ENCODE data around the gene PRDM10. TPM values are rescaled to one million over a fixed set of nuclear protein-coding genes. Genes with fewer than 3 reads are reported as not detected.
"Not testable (repeated sequence)": the region's sequence is repeated elsewhere in the genome, so short reads cannot be mapped to it uniquely, and the experiment has no call there.

PRDM10 gene
- polyA plus RNA-seq, 1 donor from 2014 or later = 3.7 TPM

GRCh38 chr11:130025371-130025770, 22.7 kb upstream of the PRDM10 start:
- Mint-ChIP-seq H3K9me3 (no peaks in the 10 kb centered on the region), H3K27ac (no peak overlapping the region), H3K4me1 (peaks cover 6 to 9% (median 7%) of the 10 kb centered on the region in 3 donors), H3K4me3 (no peak overlapping the region), H3K27me3 (peaks cover 40% of the 10 kb centered on the region), H3K36me3 (peaks cover 5% of the 10 kb centered on the region)

GRCh38 chr11:130024361-130024760, 21.7 kb upstream of the PRDM10 start:
- Mint-ChIP-seq H3K36me3 (peaks cover 5% of the 10 kb centered on the region), H3K4me3 (no peak overlapping the region), H3K27me3 (peaks cover 41% of the 10 kb centered on the region), H3K27ac (no peak overlapping the region), H3K4me1 (peaks cover 7 to 9% (median 8%) of the 10 kb centered on the region in 3 donors), H3K9me3 (no peaks in the 10 kb centered on the region)

GRCh38 chr11:130023204-130023603, 20.6 kb upstream of the PRDM10 start:
- H3K4me3 Mint-ChIP-seq = peak overlapping the region in 1 of 4 donors; percentile 35
- H3K27me3 Mint-ChIP-seq = peaks cover 41% of the 10 kb centered on the region
- no peak overlapping the region for H3K27ac Mint-ChIP-seq

GRCh38 chr11:130022799-130023198, 20.2 kb upstream of the PRDM10 start:
- H3K4me3 Mint-ChIP-seq = peak overlapping the region in 1 of 4 donors; percentile 46
- peaks cover 41% of the 10 kb centered on the region for H3K27me3 Mint-ChIP-seq

More at GRCh38 chr11:130023204-130023603, 20.6 kb upstream of the PRDM10 start:
- Mint-ChIP-seq H3K9me3 (no peaks in the 10 kb centered on the region), H3K36me3 (no peaks in the 10 kb centered on the region), H3K4me1 (peaks cover 7 to 9% (median 8%) of the 10 kb centered on the region in 3 donors)

GRCh38 chr11:130021606-130022005, 19.0 kb upstream of the PRDM10 start:
- not testable (repeated sequence) for H3K27ac Mint-ChIP-seq, H3K9me3 Mint-ChIP-seq, H3K4me1 Mint-ChIP-seq, H3K4me3 Mint-ChIP-seq, H3K36me3 Mint-ChIP-seq
- peaks cover 39% of the 10 kb centered on the region for H3K27me3 Mint-ChIP-seq

More at GRCh38 chr11:130022799-130023198, 20.2 kb upstream of the PRDM10 start:
- peaks cover 7 to 9% (median 8%) of the 10 kb centered on the region in 3 donors for H3K4me1 Mint-ChIP-seq
- H3K36me3 Mint-ChIP-seq = no peaks in the 10 kb centered on the region
- no peaks in the 10 kb centered on the region for H3K9me3 Mint-ChIP-seq
- H3K27ac Mint-ChIP-seq = no peak overlapping the region

GRCh38 chr11:130020323-130020722, 17.7 kb upstream of the PRDM10 start:
- Mint-ChIP-seq H3K4me1 (peaks cover 7 to 9% (median 8%) of the 10 kb centered on the region in 3 donors), H3K27ac (no peak overlapping the region), H3K36me3 (no peaks in the 10 kb centered on the region), H3K27me3 (peaks cover 39% of the 10 kb centered on the region), H3K4me3 (no peak overlapping the region), H3K9me3 (peaks cover 0 to 8% (median 6%) of the 10 kb centered on the region in 3 donors)

- not testable (repeated sequence) for H3K4me3 Mint-ChIP-seq, H3K4me1 Mint-ChIP-seq, H3K36me3 Mint-ChIP-seq, H3K27ac Mint-ChIP-seq
- H3K9me3 Mint-ChIP-seq = peaks cover 0 to 11% (median 6%) of the 10 kb centered on the region in 3 donors
- peaks cover 38% of the 10 kb centered on the region for H3K27me3 Mint-ChIP-seq
Observed at GRCh38 chr11:130015846-130016245, 13.2 kb upstream of the PRDM10 start.

- Mint-ChIP-seq H3K4me1 (peaks cover 2 to 11% (median 6%) of the 10 kb centered on the region in 3 donors), H3K4me3 (no peak overlapping the region), H3K27me3 (peaks cover 28% of the 10 kb centered on the region), H3K36me3 (no peaks in the 10 kb centered on the region), H3K27ac (no peak overlapping the region), H3K9me3 (peaks cover 0 to 3% (median 0%) of the 10 kb centered on the region in 3 donors)
Observed at GRCh38 chr11:130008326-130008725, 5.7 kb upstream of the PRDM10 start.

- H3K9me3 Mint-ChIP-seq = peaks cover 0 to 3% (median 0%) of the 10 kb centered on the region in 3 donors
- no peak overlapping the region for H3K4me3 Mint-ChIP-seq
- H3K27ac Mint-ChIP-seq = no peak overlapping the region
- H3K36me3 Mint-ChIP-seq = no peaks in the 10 kb centered on the region
- H3K4me1 Mint-ChIP-seq = peaks cover 2 to 11% (median 6%) of the 10 kb centered on the region in 3 donors
- H3K27me3 Mint-ChIP-seq = peaks cover 26% of the 10 kb centered on the region
Observed at GRCh38 chr11:130006929-130007328, 4.3 kb upstream of the PRDM10 start.

GRCh38 chr11:130003717-130004001, 1.0 kb upstream of the PRDM10 start:
- Mint-ChIP-seq H3K4me1 (peaks cover 6 to 18% (median 8%) of the 10 kb centered on the region in 3 donors), H3K27me3 (peaks cover 14% of the 10 kb centered on the region), H3K4me3 (peak overlapping the region; percentile 94 to 98 (median 96)), H3K9me3 (no peaks in the 10 kb centered on the region), H3K27ac (peak overlapping the region; percentile 88 to 100 (median 98)), H3K36me3 (no peaks in the 10 kb centered on the region)

- Mint-ChIP-seq H3K9me3 (no peaks in the 10 kb centered on the region), H3K36me3 (no peaks in the 10 kb centered on the region), H3K4me3 (peak overlapping the region; percentile 94 to 100 (median 98)), H3K27me3 (peaks cover 11% of the 10 kb centered on the region), H3K4me1 (peaks cover 6 to 18% (median 8%) of the 10 kb centered on the region in 3 donors), H3K27ac (peak overlapping the region; percentile 98 to 100 (median 100))
Observed at GRCh38 chr11:130002846-130003716, 446 bp upstream of the PRDM10 start.

GRCh38 chr11:130001461-130002351, 929 bp downstream of the PRDM10 start:
- peaks cover 2% of the 10 kb centered on the region for H3K36me3 Mint-ChIP-seq
- H3K4me3 Mint-ChIP-seq = peak overlapping the region; percentile 92 to 100 (median 95)
- H3K27me3 Mint-ChIP-seq = peaks cover 5% of the 10 kb centered on the region
- H3K27ac Mint-ChIP-seq = peak overlapping the region; percentile 13 to 78 (median 74)
- no peaks in the 10 kb centered on the region for H3K9me3 Mint-ChIP-seq
- H3K4me1 Mint-ChIP-seq = peaks cover 6 to 20% (median 8%) of the 10 kb centered on the region in 3 donors

- Mint-ChIP-seq H3K27ac (peak overlapping the region in 1 of 3 donors; percentile 78), H3K4me3 (peak overlapping the region in 2 of 4 donors; percentile 82 to 85), H3K4me1 (peaks cover 6 to 23% (median 8%) of the 10 kb centered on the region in 3 donors), H3K9me3 (no peaks in the 10 kb centered on the region), H3K36me3 (peaks cover 2% of the 10 kb centered on the region), H3K27me3 (peaks cover 3% of the 10 kb centered on the region)
Observed at GRCh38 chr11:130000552-130001176, 2.0 kb downstream of the PRDM10 start.

GRCh38 chr11:129999407-129999806, 3.2 kb downstream of the PRDM10 start:
- Mint-ChIP-seq H3K36me3 (peaks cover 3% of the 10 kb centered on the region), H3K27me3 (no peaks in the 10 kb centered on the region), H3K4me3 (peak overlapping the region in 1 of 4 donors; percentile 16), H3K27ac (no peak overlapping the region), H3K4me1 (peaks cover 11 to 21% (median 13%) of the 10 kb centered on the region in 3 donors), H3K9me3 (no peaks in the 10 kb centered on the region)
